Measurements from ENCODE around the gene GALNS. TPM values are rescaled to one million over a fixed set of nuclear protein-coding genes. Genes with fewer than 3 reads are reported as not detected.

GALNS gene
- total RNA-seq, 1 experiment from 2014 or later = 81.6 TPM

- in situ Hi-C loops (cut with HindIII; ENCODE audit: low pct_unique_long_range_greater_than_20kb, low sequenced_read_pairs) (no loop called here), intact Hi-C loops (cut with micrococcal nuclease; ENCODE audit: unreplicated experiment) (no loop called here)
- TF ChIP-seq POLR2AphosphoS5 (IDR thresholded peaks at IDR 0.05; ENCODE audit: low read depth, low read length) (no peak), REST (IDR thresholded peaks at IDR 0.05; ENCODE audit: insufficient read depth in 1 of 2, low read depth in 2 of 2, low read length in 1 of 2) (no peak), SIN3A (IDR thresholded peaks at IDR 0.05; ENCODE audit: borderline replicate concordance, insufficient read depth, low read depth, low read length) (no peak), TCF7L2 (IDR thresholded peaks at IDR 0.05; ENCODE audit: low read depth, low read length) (no peak), CTCF (IDR thresholded peaks at IDR 0.05) (no peak)
- no peak overlapping the region for H3K27ac ChIP-seq (ENCODE audit: low read length)
- no peaks in the 10 kb centered on the region for H3K9me3 ChIP-seq (ENCODE audit: control insufficient read depth, insufficient read depth, low read depth, low read length)
- BruUV-seq (replicated peaks) = no TSS peak
- no peaks in the 10 kb centered on the region for H3K27me3 ChIP-seq (ENCODE audit: control insufficient read depth, insufficient read depth, low read length)
- ChIA-PET CTCF (no interaction called here), POLR2A (no interaction called here)
- H3K4me3 ChIP-seq (ENCODE audit: low read depth in 2 of 2, low read length in 2 of 2) = no peak overlapping the region
- DNase-seq (ENCODE audit: low read depth, low spot score) = no peak
- H3K4me1 ChIP-seq (ENCODE audit: control insufficient read depth, insufficient read depth, low read length) = no peaks in the 10 kb centered on the region
- H3K36me3 ChIP-seq (ENCODE audit: control insufficient read depth, insufficient read depth, low read length) = no peaks in the 10 kb centered on the region; the same call in 1 of the 2 replicates
- ATAC-seq = no peak
Observed at GRCh38 chr16:88841521-88842307, 15.0 kb downstream of the GALNS start.

GRCh38 chr16:88840600-88841215 lies 16.0 kb downstream of the GALNS start:
- H3K4me1 ChIP-seq (ENCODE audit: control insufficient read depth, insufficient read depth, low read length) = no peaks in the 10 kb centered on the region
- no peak overlapping the region for H3K27ac ChIP-seq (ENCODE audit: low read length)
- ATAC-seq = no peak
- intact Hi-C loops (cut with micrococcal nuclease; ENCODE audit: unreplicated experiment) = no loop called here
- H3K4me3 ChIP-seq (ENCODE audit: low read depth in 2 of 2, low read length in 2 of 2) = no peak overlapping the region
- H3K9me3 ChIP-seq (ENCODE audit: control insufficient read depth, insufficient read depth, low read depth, low read length) = no peaks in the 10 kb centered on the region
- ChIA-PET POLR2A (no interaction called here), CTCF (interaction anchor here (0.6 kb wide), 1 partner anchor 39 kb away, joined by 3 read pairs; no protein-coding TSS in a partner anchor)
- DNase-seq (ENCODE audit: low read depth, low spot score) = no peak
- H3K27me3 ChIP-seq (ENCODE audit: control insufficient read depth, insufficient read depth, low read length) = no peaks in the 10 kb centered on the region
- in situ Hi-C loops (cut with HindIII; ENCODE audit: low pct_unique_long_range_greater_than_20kb, low sequenced_read_pairs) = no loop called here
- no peak for TF ChIP-seq REST (IDR thresholded peaks at IDR 0.05; ENCODE audit: insufficient read depth in 1 of 2, low read depth in 2 of 2, low read length in 1 of 2)
- TF ChIP-seq CTCF (IDR thresholded peaks at IDR 0.05) = no peak
- TF ChIP-seq POLR2AphosphoS5 (IDR thresholded peaks at IDR 0.05; ENCODE audit: low read depth, low read length) = no peak
- no peak for TF ChIP-seq SIN3A (IDR thresholded peaks at IDR 0.05; ENCODE audit: borderline replicate concordance, insufficient read depth, low read depth, low read length)
- no peak for TF ChIP-seq TCF7L2 (IDR thresholded peaks at IDR 0.05; ENCODE audit: low read depth, low read length)
- peaks cover 2% of the 10 kb centered on the region; the same call in 1 of the 2 replicates for H3K36me3 ChIP-seq (ENCODE audit: control insufficient read depth, insufficient read depth, low read length)
- BruUV-seq (replicated peaks) = no TSS peak

Measured in Panc1 (cell line).